HEK293T (cell line): ENCODE measurements around the gene UTP18.

ENCODE experiments used
- FOXA1 ChIP-seq: fragments of 450-650 bp; IDR thresholded peaks from 2 replicates; pipeline ENCODE4 v1.6.1; 2016; ENCODE audit warnings: mild to moderate bottlenecking
- NFRKB ChIP-seq: fragments of 450-650 bp; IDR thresholded peaks from 2 replicates; pipeline ENCODE4 v1.6.1; 2016; ENCODE audit warnings: mild to moderate bottlenecking, moderate library complexity
- SP1 ChIP-seq: fragments of 450-650 bp; IDR thresholded peaks from 2 replicates; pipeline ENCODE4 v1.6.1; 2017
- SUZ12 ChIP-seq: fragments of 450-650 bp; IDR thresholded peaks from 2 replicates; pipeline ENCODE4 v1.6.1; 2016; ENCODE audit warnings: mild to moderate bottlenecking
- TF ChIP-seq, protein P1 (sequence below): fragments of 450-650 bp; IDR thresholded peaks from 2 replicates; pipeline ENCODE4 v1.6.1; 2016

DNA sequence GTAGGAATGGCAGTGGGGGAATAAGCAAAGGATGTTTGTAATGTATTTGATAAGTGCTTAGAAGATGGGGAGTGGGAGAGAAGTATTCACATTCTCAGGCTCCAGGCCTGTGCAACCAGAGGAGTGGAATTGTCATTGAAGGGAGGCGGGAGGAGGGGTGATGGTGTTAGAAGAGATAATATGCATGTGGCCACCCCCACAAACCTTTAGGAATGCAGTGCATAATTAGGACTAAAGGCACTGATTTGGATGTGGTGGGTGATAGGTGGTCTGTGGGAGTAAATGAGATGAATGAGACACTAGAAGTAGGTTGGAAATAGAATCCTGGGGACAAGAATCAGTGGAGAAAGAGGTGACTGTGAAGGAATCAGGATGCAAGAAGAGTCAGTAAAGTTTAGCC is 27.1 kb downstream of the UTP18 start:
- TF ChIP-seq SUZ12: no peak
- TF ChIP-seq SP1: no peak
- TF ChIP-seq NFRKB: no peak
- no peak for TF ChIP-seq FOXA1
- TF ChIP-seq, protein P1, sequence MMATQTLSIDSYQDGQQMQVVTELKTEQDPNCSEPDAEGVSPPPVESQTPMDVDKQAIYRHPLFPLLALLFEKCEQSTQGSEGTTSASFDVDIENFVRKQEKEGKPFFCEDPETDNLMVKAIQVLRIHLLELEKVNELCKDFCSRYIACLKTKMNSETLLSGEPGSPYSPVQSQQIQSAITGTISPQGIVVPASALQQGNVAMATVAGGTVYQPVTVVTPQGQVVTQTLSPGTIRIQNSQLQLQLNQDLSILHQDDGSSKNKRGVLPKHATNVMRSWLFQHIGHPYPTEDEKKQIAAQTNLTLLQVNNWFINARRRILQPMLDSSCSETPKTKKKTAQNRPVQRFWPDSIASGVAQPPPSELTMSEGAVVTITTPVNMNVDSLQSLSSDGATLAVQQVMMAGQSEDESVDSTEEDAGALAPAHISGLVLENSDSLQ: no peak
